ENCODE measurements around the gene NANOS2. TPM values are rescaled to one million over a fixed set of nuclear protein-coding genes. Genes with fewer than 3 reads are reported as not detected.
"Not testable (repeated sequence)": the region's sequence is repeated elsewhere in the genome, so short reads cannot be mapped to it uniquely, and the experiment has no call there.

The NANOS2 gene
- total and polyA plus RNA-seq, 2 of the 4 experiments (the other 2 are of a cell fraction): not detected

GRCh38 chr19:45867241-45867640, 47.3 kb downstream of the NANOS2 start:
- no CpG with 5 or more reads among the region's 4 CpGs for WGBS, 2 experiments (ENCODE audit: extremely low coverage in 2 of 2, insufficient read length in 1 of 2)
- H2AK9ac ChIP-seq (replicated peaks; ENCODE audit: low read depth, low read length, poor library complexity); CTCF ChIA-PET; H2AFZ ChIP-seq (replicated peaks; ENCODE audit: low read length, poor library complexity); H2BK5ac ChIP-seq (ENCODE audit: low read depth, low read length, poor library complexity, severe bottlenecking); H3K56ac ChIP-seq (ENCODE audit: extremely low read depth, insufficient read depth, low read length); H3K9ac ChIP-seq (ENCODE audit: low read depth, low read length); H4K8ac ChIP-seq (ENCODE audit: low read depth in 2 of 2, low read length in 2 of 2); H3K18ac ChIP-seq (ENCODE audit: low read depth, low read length); H3K9me1 ChIP-seq (ENCODE audit: insufficient read depth, low read length); H3K9me3 ChIP-seq (ENCODE audit: control insufficient read depth, insufficient read depth, low read length); H2AK5ac ChIP-seq (ENCODE audit: low read depth, low read length); H2BK15ac ChIP-seq (ENCODE audit: low read depth, low read length); H3K23ac ChIP-seq (ENCODE audit: low read depth, low read length); H4K91ac ChIP-seq (ENCODE audit: insufficient read depth, low read depth, low read length); H3K4ac ChIP-seq (ENCODE audit: low read depth, low read length); H3K14ac ChIP-seq (replicated peaks; ENCODE audit: low read depth, low read length); H2BK20ac ChIP-seq (ENCODE audit: low read depth, low read length); H2BK120ac ChIP-seq (ENCODE audit: low read depth, low read length); BruUV-seq (replicated peaks); ATAC-seq (ENCODE audit: low read depth); intact Hi-C loops (cut with micrococcal nuclease); H3K4me2 ChIP-seq (ENCODE audit: low read depth, low read length); H3K4me1 ChIP-seq (ENCODE audit: control insufficient read depth, insufficient read depth, low read length); DNase-seq; H3K27ac ChIP-seq (ENCODE audit: insufficient read depth, low read length); dilution Hi-C loops (cut with HindIII; ENCODE audit: low sequenced_read_pairs, unreplicated experiment); H3K79me1 ChIP-seq (ENCODE audit: low read depth in 1 of 2, low read length in 2 of 2); POLR2A ChIA-PET (ENCODE audit: unreplicated experiment); in situ Hi-C loops (cut with MboI; ENCODE audit: low sequenced_read_pairs); H3K36me3 ChIP-seq (ENCODE audit: control insufficient read depth, insufficient read depth, low read length); H4K20me1 ChIP-seq (ENCODE audit: insufficient read depth, low read length); H4K5ac ChIP-seq (ENCODE audit: low read depth, low read length); H3K4me3 ChIP-seq (ENCODE audit: insufficient read depth, low read depth, low read length): not testable (repeated sequence)
- H3K27me3 ChIP-seq (ENCODE audit: control insufficient read depth, insufficient read depth, low read length): peaks cover 44% of the 10 kb centered on the region
